GM12875 (cell line): Measurements from ENCODE around the gene SPRING1.
A peak's percentile ranks its signal among the peaks of the same experiment; 100 is the strongest.

Source experiments
- H3K4me3 ChIP-seq: one replicate; pipeline ENCODE4 v1.5.1; 2011; ENCODE audit warnings: low read depth, low read length, control low read depth
- CTCF ChIP-seq: IDR thresholded peaks from 2 replicates; pipeline ENCODE4 v1.5.1; 2011; ENCODE audit warnings: low read depth, mild to moderate bottlenecking, control low read depth, inconsistent platforms, low read length, moderate library complexity, borderline replicate concordance; ENCODE audit not compliant: insufficient read depth

The SPRING1 gene

GRCh38 chr12:116739381-116739887 is 1.6 kb upstream of the SPRING1 start:
- no peak for TF ChIP-seq CTCF
- H3K4me3 ChIP-seq: no peak overlapping the region

- no peak for TF ChIP-seq CTCF
- peak overlapping the region; percentile 87 for H3K4me3 ChIP-seq
Measured at GRCh38 chr12:116736962-116737773, 701 bp downstream of the SPRING1 start.

- H3K4me3 ChIP-seq: no peak overlapping the region
Measured at GRCh38 chr12:116735951-116736599, 1.8 kb downstream of the SPRING1 start.

DNA sequence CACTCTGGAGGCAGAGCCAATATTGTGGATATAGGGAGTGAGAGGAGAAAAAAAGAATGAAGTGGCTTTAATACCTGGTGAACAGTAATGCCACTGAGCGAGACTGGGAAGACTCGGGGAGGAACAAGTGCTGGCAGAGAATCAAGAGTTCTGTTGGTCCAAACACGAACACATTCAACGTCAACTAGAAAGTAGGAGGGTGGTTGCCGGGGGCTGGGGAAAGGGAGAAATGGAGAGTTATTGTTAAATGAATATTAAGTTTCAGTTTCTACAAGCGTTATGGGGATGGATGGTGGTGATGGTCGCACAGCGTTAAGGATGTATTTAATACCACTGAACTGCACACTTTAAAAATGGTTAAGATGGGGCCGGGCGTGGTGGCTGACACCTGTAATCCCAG is 2.8 kb downstream of the SPRING1 start:
- TF ChIP-seq CTCF: no peak

More at GRCh38 chr12:116735951-116736599, 1.8 kb downstream of the SPRING1 start:
- no peak for TF ChIP-seq CTCF

DNA sequence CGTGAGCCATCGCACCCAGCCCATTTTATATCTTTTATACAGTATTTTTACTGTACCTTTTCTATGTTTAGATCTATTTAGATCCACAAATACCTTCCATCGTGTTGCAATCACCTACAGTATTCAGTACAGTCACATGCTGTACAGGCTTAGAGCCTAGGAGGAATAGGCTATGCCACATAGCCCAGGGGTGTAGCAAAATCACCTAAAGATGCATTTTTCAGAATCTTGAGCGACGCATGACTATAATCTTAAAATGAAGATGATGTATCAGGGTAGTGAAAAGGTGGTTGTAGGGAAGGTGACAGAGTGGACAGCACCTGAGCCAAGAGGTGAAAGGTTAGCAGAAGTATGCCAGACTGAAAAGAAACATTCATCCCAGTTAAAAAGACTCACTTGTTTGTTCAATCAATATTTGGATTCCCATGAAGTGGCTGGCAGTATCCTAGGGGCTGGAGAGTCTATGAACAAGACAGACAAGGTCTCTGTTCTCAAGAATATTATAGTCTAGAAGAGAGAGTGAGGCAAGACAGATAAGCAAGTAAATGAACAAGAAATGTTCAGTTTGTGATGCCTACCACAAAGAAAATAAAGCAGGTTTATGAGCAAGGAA is 3.6 kb downstream of the SPRING1 start:
- TF ChIP-seq CTCF: no peak
- no peak overlapping the region for H3K4me3 ChIP-seq

More for the DNA sequence above, 2.8 kb downstream of the SPRING1 start:
- H3K4me3 ChIP-seq: no peak overlapping the region

DNA sequence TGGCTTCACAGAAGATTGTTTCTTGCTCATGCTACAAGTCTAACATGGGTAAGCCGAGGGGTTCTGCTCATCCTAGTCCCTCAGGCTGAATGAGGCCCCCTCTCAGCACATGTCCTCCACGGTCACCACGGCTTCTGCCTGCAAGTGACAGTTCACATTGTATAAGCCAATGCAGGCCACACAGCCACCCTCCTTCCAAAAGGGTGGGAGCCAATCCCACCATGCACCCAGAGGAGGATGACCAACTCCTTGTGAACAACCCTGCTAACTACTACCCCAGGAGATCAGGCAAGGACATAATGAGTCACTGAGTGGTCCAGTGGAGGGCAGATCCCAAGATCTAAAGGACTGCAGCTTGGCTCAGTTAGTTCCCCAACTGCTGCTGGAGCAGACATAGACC is 6.1 kb downstream of the SPRING1 start:
- no peak for TF ChIP-seq CTCF
- H3K4me3 ChIP-seq: no peak overlapping the region
